Mesothelial cell of epicardium (in vitro differentiated cells): ENCODE measurements around the gene ANK3. TPM values are rescaled to one million over a fixed set of nuclear protein-coding genes. Genes with fewer than 3 reads are reported as not detected.
A peak's percentile ranks its signal among the peaks of the same experiment; 100 is the strongest.

Experiments
- DNase-seq, 2 experiments: peaks; one replicate each; pipeline ENCODE4 v3.0.0; 2021; ENCODE audit warnings: low spot score in 2 of 2; ENCODE audit not compliant: unreplicated experiment in 2 of 2
- H3K27ac Mint-ChIP-seq: 2 replicates; pipeline ENCODE4 v1.8.0; 2021; ENCODE audit warnings: mixed read lengths
- H3K27me3 Mint-ChIP-seq: 2 replicates; pipeline ENCODE4 v1.8.0; 2021; ENCODE audit warnings: low read depth, mixed read lengths
- H3K36me3 Mint-ChIP-seq: 2 replicates; pipeline ENCODE4 v1.8.0; 2021; ENCODE audit warnings: mixed read lengths
- H3K4me1 Mint-ChIP-seq: 2 replicates; pipeline ENCODE4 v1.8.0; 2021; ENCODE audit warnings: mixed read lengths
- H3K4me3 Mint-ChIP-seq: 2 replicates; pipeline ENCODE4 v1.8.0; 2021; ENCODE audit warnings: mild to moderate bottlenecking, moderate library complexity, mixed read lengths
- H3K9me3 Mint-ChIP-seq: 2 replicates; pipeline ENCODE4 v1.8.0; 2021; ENCODE audit warnings: mixed read lengths
- total RNA-seq: library from RNA; stranded (reverse); gene quantifications from 3 replicates; pipeline ENCODE4 v1.2.1, GENCODE V29; 2021
- TF ChIP-seq, protein P1 (sequence below): fragments of 200-600 bp; sonication (generic); IDR thresholded peaks from one replicate; pipeline ENCODE4 v1.5.0; 2021; ENCODE audit warnings: antibody characterized with exemption; ENCODE audit not compliant: unreplicated experiment

ANK3 gene
- total RNA-seq, 1 donor from 2014 or later, result 242 TPM

DNA sequence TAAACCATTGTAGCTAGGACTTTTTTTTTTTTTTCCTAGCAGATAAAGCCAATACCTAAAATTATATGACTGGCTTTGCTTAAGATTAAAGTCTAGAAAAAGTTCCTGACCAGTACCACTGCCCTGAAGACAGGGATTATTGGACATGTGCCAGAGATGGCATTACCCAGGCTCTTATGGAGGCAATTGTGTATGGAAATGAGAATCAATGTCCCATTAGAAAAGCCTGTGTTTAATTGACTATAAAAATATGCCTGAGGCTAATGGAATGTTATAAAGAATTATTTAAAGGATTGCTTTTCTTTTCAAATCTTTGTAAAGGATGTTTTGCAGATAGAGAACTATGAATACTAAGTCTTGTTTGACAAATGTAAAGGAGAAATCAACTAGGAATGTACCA lies 196.7 kb downstream of the ANK3 start:
- TF ChIP-seq, protein P1, sequence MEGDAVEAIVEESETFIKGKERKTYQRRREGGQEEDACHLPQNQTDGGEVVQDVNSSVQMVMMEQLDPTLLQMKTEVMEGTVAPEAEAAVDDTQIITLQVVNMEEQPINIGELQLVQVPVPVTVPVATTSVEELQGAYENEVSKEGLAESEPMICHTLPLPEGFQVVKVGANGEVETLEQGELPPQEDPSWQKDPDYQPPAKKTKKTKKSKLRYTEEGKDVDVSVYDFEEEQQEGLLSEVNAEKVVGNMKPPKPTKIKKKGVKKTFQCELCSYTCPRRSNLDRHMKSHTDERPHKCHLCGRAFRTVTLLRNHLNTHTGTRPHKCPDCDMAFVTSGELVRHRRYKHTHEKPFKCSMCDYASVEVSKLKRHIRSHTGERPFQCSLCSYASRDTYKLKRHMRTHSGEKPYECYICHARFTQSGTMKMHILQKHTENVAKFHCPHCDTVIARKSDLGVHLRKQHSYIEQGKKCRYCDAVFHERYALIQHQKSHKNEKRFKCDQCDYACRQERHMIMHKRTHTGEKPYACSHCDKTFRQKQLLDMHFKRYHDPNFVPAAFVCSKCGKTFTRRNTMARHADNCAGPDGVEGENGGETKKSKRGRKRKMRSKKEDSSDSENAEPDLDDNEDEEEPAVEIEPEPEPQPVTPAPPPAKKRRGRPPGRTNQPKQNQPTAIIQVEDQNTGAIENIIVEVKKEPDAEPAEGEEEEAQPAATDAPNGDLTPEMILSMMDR, result no peak
- Mint-ChIP-seq H3K4me3 (no peak overlapping the region), H3K27ac (no peak overlapping the region), H3K4me1 (peaks cover 9% of the 10 kb centered on the region), H3K36me3 (peaks cover 58% of the 10 kb centered on the region), H3K27me3 (no peaks in the 10 kb centered on the region), H3K9me3 (peaks cover 19% of the 10 kb centered on the region)
- DNase-seq, result no peak

DNA sequence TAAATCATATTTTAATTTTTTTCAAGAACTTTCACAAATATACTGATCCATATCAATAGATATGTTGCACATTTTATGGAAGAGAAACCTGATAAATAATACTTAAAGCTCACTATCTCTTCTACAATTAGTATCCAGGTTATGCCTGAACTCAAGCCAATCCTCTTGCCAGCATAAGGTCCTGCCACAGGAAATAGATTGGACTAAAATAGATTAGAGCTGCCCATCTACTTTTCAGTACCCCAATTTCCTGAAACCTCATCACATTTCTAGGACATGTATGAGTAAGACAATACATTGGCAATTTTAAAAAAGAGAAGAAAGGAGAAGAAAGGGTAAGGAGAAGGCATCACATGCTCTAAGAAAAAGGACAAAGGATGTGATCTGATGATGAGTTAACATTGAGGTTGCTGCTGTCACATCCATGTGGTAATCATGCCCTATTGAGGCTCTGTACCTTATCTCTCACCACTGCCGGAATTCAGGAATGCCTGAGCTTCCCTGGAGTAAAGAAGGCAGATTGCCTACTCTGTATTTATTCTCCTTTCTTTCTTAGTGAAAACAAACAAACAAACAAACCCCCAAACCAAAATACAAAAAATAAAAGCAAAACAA lies 199.7 kb downstream of the ANK3 start:
- H3K4me3 Mint-ChIP-seq, result no peak overlapping the region
- TF ChIP-seq, protein P1, result no peak
- no peaks in the 10 kb centered on the region for H3K27me3 Mint-ChIP-seq
- H3K4me1 Mint-ChIP-seq, result peaks cover 13% of the 10 kb centered on the region
- H3K9me3 Mint-ChIP-seq, result peaks cover 19% of the 10 kb centered on the region
- H3K36me3 Mint-ChIP-seq, result peaks cover 48% of the 10 kb centered on the region
- H3K27ac Mint-ChIP-seq, result no peak overlapping the region
- no peak for DNase-seq

DNA sequence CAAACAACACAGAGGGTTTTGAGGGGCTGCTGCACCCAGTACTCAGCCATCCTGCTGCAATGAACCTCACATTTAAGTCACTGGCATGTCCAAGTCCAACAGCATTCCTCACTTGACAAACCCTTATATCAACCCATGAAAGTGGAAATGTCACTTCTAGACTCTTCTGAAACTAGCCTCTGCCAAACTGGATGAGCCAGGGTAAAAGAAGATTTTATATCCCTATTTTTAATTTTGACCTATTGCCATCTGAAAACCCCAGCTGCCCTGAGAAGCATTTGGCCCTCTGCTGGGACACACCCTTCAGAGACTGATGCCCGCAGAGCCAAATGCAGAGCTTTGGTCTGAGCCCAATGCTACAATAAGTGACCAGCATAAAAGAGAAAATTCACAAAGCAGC lies 201.1 kb downstream of the ANK3 start:
- H3K36me3 Mint-ChIP-seq, result peaks cover 42% of the 10 kb centered on the region
- peaks cover 11% of the 10 kb centered on the region for H3K9me3 Mint-ChIP-seq
- peaks cover 13% of the 10 kb centered on the region for H3K4me1 Mint-ChIP-seq
- H3K27ac Mint-ChIP-seq, result peak overlapping the region; percentile 41
- TF ChIP-seq, protein P1, result no peak
- no peaks in the 10 kb centered on the region for H3K27me3 Mint-ChIP-seq
- H3K4me3 Mint-ChIP-seq, result no peak overlapping the region
- no peak for DNase-seq

DNA sequence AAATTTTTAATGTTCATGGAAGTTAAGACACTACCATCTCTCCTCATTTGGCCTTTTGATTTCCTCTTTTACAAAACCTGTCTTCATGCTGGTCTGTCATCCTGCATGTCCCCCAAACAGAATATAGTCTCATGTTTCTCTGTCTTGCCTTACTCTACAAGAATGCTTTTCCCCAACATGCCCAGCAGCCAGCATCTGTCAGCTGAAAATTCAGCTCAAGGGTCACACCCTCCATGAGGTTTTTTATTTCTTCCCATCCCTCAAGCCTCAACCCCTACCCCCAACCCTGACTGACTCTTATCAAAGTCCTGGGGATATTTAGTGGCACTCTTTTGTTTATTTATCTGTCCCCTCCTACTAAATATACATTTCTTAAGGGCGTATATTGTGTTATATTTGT lies 202.0 kb downstream of the ANK3 start:
- peaks cover 35% of the 10 kb centered on the region for H3K36me3 Mint-ChIP-seq
- no peaks in the 10 kb centered on the region for H3K27me3 Mint-ChIP-seq
- no peak overlapping the region for H3K4me3 Mint-ChIP-seq
- no peak overlapping the region for H3K27ac Mint-ChIP-seq
- H3K9me3 Mint-ChIP-seq, result peaks cover 11% of the 10 kb centered on the region
- TF ChIP-seq, protein P1, result no peak
- no peak for DNase-seq
- peaks cover 17% of the 10 kb centered on the region for H3K4me1 Mint-ChIP-seq

DNA sequence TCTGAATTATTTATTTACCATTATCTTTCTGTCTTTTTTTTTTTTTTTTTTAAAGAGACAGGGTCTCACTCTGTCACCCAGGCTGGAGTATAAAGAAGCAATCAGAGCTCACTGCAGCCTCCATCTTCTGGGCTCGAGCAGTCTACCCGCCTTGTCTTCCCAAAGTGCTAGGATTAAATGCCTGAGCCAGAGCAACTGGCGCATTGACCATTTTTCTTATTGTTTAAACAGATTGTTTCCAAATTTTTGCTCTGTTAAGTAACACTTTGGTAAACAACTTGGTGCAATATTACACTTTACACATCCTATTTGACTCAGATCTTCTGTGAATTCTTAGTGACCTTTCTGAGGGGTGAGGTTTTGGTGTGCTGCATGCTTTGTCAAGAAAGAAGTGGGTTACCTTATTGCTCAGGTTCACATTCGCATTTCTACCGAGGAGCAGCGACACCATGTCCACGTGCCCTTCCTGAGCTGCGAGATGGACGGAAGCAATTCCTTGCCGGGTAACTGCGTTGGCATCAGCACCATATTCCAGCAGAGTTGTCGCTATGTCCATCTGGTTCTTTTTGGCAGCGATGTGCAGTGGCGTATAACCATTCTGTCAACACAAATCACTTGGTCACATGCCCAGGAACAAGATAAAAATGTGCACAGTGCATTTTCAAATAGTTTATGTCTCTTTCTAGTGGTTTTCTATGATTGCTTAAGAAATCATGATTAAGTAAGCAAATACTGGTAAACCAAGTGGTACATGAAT lies 203.2 kb downstream of the ANK3 start:
- peaks cover 11% of the 10 kb centered on the region for H3K9me3 Mint-ChIP-seq
- H3K4me1 Mint-ChIP-seq, result peaks cover 26% of the 10 kb centered on the region
- H3K36me3 Mint-ChIP-seq, result peaks cover 29% of the 10 kb centered on the region
- H3K27me3 Mint-ChIP-seq, result no peaks in the 10 kb centered on the region
- DNase-seq, result no peak
- no peak overlapping the region for H3K4me3 Mint-ChIP-seq
- no peak overlapping the region for H3K27ac Mint-ChIP-seq
- TF ChIP-seq, protein P1, result no peak
